Left forelimb (tissue), 1 donor: ENCODE measurements around the gene ATP5PD.

ENCODE experiments used
- DNase-seq: peaks from one replicate; pipeline ENCODE4 v3.0.0-alpha.2; 2018; ENCODE audit warnings: low spot score

Gene ATP5PD

GRCh38 chr17:75046407-75047289 is at the start of gene ATP5PD, which contains the start of gene KCTD2:
Gene ATP5PD, minus strand, starts transcription at chr17:75046969. Its CDS starts 4,319 bp downstream, at chr17:75042650.
Gene KCTD2, plus strand, starts transcription at chr17:75047225. Its CDS starts 26 bp downstream, at chr17:75047251.
- DNase-seq: peak; percentile 98

- DNase-seq: no peak
Observed at GRCh38 chr17:75096082-75096625, 49.4 kb upstream of the ATP5PD start.

DNA sequence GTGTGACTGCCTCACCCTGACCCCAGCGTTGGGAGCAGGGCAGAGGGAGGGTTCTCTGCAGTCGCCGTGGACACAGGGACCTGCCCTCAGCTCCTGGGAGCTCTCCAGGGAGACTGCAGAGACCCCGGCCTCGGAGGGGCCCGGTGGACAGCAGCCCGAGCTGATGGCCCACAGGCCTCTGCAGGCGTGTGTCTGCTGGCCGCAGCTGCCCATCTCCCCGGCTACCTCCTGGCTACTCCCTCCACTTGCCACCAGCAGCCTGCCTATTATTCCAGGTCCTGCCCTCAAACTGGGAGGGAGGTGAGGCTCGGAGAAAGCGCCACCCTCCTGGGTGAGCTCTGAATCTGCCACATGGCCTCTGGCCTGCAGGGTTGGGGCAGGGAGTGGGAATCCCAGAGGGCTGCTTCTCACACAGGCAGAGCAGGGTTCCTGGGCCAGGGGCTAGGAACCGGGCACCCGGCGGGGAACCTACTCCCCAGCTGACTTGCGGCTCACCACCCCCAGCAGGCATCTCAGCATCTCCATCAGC is 48.2 kb upstream of the ATP5PD start:
- no peak for DNase-seq

GRCh38 chr17:75093548-75094158 is 46.9 kb upstream of the ATP5PD start:
- DNase-seq: no peak

DNA sequence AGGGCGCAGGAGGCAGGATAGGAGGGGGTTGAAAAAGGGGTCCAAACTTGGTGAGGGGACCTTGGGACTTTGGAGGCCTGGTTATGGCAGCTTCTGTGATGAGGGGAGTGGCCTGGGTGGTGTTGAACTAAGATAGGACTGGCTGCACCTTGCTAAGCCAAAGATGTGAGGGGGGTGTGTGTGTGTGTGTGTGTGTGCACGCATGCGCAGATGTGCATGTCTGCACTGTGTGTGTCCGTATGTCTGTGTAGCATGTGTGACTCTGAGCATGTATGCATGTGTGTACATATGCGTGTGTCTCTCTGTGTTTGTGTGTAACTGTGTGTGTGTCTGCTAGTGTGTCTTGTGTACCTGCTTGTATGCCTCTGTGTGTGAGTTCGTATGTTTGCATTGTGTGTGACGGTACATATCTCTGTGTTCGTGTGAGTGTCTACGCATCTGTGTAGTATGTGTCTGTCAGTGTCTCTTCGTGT is 45.1 kb upstream of the ATP5PD start:
- DNase-seq: no peak

DNA sequence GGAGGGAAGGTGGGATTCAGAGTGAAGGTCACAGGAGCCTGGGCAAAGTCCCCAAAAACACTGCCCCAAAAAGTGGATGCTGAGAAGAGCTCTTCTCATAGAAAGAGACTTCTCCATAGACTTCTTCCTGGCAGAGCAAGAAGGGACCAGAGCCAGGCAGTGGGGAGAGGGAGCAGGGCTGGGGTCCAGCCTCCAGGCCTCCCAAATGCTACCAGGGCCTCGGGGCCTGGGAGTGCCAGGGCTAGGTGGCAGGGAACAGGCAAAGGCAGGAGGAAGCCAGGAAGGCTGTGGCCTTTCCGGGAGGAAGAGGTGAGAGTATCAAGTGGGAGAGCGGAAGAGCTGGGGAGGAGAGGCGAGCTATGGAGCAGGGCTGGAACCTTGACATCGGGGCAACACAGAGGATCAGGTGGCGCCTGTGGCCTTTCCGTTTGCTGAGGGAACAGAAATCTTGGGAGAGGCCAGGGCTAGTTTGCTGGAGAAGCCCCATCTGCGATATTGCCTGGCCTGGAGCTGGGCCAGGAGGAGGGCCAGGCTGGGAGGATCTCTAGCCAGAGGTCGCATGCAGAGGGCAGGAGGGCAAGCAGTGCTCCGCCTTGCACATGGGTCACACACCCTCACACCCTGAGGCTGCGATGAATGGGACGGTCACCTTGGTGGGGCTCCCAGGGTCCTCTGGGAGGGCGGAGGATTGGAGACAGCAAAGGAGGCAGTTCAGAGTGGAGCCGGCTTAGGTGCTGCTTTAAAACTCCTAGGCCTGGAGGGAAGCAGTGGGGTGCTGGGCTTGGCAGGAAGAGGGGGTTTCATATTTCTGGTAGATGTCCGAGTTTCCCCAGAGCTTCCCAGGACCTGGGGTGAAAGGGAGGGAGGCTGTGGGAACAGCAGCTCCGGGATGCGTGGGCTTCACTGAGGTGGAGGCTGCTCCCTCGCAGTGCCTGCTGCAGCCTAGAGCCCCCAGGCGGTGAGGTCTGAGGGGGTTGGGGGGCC is 44.4 kb upstream of the ATP5PD start:
- no peak for DNase-seq

GRCh38 chr17:75088465-75089417 is 42.0 kb upstream of the ATP5PD start:
- no peak for DNase-seq

DNA sequence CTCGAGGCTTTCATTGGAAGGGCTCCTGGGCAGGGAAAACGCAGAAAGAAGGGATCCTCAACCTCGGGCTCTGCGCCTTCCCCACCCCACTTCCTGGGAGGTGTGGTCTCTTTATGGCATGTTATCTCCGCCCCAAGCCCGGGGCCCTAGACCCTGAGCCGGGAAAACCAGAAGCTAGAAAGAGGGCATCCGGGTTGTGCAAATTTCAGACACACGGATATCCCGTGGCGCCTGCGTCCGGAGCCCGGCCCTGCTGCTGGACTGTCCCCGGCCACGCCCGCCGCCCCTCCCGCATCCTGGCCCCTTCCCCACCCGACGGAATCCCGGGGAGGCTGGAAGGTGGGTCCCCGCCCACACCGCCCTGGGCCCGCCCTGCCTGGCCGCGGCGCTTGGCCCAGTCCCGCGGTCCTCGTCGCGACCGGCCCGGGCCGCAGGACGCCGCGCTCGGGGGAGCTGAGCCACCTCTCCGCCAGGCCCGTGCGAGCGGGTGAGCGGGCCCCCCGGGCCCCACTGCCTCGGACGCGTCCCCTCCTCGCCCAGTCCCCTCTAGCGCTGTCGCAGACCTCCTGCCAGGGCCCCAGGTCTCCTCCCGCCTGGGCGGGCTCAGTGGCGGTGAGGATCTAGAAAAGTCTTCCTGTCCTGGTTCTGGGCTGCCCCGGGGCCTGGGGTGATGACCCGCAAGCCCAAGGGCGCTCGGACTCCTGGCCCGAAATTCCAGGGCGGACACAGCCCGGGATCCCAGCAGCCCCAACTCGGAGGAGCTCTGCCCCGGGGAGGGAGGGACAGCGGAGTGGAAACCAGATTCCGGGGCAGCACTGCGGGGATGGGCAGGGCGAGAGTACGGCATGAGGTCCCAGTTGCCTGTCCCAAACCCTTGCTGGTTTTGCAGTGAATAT is 41.0 kb upstream of the ATP5PD start, which contains the start of gene SLC16A5:
Gene SLC16A5 (plus strand): TSS at position 397 of the 896 bp plus-strand sequence. CDS start 5,683 bp downstream, outside the sequence.
- peak; percentile 90 for DNase-seq

DNA sequence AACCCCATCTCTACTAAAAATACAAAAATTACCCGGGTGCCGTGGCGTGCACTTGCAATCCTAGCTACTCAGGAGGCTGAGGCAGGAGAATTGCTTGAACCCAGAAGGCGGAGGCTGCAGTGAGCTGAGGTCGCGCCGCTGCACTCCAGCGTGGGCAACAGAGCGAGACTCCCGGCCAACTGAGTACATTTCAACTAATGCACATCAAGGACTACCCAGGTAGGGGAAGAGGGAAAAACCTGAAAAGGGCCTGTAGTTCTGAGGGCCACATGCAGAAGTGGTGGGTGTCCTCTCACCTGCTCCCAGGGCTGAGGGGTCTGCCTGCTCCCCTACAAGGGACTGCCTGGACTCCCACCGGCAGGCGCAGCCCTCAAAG is 40.4 kb upstream of the ATP5PD start:
- no peak for DNase-seq

DNA sequence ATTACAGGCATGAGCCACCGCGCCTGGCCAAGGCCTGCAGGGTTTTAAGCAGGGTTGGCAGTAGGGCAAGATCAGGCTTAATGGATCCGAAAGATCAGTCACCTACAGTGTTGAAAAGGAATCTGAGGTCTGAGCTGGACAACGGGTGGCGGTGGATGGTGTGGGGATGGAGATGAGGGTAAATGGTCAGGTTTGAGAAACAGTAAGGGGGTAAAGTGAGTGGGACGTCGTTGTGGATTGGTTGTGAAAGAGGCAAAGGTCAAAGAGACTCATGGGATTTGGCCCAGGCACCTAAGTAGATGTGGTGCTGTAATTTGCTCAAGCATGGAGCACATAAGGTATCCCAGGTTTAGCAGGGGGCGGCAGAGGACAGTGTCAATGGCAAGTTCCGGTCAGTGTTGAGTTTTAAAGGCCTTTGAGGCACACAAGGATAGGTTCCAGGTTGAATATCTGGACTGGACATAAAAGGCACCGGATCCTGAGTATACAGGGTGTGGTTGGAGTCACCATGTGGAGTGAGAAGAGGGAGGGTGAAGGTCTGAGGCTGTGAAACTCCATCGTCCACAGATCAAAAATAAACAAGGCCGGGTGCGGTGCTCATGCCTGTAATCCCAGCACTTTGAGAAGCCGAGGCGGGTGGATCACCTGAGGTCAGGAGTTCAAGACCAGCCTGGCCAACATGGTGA is 39.9 kb upstream of the ATP5PD start:
- no peak for DNase-seq

DNA sequence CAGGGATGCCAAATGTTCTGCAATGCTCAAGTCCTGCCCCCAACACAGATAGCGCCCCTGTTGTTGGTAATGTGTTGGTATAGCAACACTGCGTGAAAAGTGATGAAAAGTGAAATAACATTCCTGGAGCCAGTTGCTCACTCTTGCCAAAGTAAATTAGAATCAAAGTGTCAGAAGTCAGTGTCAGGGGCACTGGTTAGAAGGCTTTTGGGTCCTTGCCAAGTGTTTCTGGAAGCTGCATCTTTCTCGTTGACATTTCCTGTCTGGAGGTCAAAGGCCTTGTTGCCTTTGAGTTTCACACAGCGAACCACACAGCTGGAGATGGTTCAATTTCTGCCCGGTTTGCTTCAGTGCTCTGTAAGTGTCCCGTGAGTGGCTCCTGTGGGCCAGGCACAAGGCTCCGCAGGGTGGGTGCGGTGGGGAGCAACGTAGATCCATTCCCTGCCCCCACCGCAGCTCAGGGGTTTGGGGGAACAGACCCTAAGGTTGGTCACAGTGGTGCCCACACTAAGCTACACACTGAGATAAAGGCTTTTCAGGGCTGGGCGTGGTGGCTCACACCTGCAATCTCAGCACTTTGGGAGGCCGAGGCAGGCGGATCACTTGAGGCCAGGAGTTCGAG is 37.4 kb upstream of the ATP5PD start:
- no peak for DNase-seq

GRCh38 chr17:75082683-75083082 is 35.9 kb upstream of the ATP5PD start:
- DNase-seq: no peak

- no peak for DNase-seq
Observed at GRCh38 chr17:75081611-75082540, 35.1 kb upstream of the ATP5PD start.

DNA sequence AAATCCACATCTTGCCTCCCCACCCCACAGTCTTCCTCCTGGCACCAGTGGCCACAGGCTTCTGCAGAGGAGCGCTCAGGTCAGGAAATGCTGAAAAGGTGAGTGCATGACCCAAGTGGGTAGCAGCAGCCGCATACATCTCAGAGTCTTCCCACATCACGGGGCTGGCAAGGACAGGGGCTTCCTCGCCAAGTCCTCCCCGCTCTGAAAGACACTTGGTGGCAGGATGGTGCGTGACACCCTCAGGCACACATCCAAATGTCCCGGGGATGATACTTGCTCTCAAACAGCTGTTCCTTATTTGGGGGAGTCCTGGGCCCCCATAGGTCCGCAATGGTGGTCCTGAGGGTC is 32.2 kb upstream of the ATP5PD start:
- DNase-seq: no peak

GRCh38 chr17:75078284-75079022 is 31.7 kb upstream of the ATP5PD start:
- no peak for DNase-seq
